ENCODE measurements around the gene CST3.
"Not testable (repeated sequence)": the region's sequence is repeated elsewhere in the genome, so short reads cannot be mapped to it uniquely, and the experiment has no call there.

Gene CST3

GRCh38 chr20:23637282-23638221, at the start of gene CST3:
CST3 (minus strand) TSS chr20:23637955; CDS start chr20:23637862, 93 bp downstream.
- Histone ChIP-seq H3K27ac (peak within 1 kb of the TSS; percentile 84 to 98 (median 95)), H3K4me3 (peak within 1 kb of the TSS; percentile 77 to 95 (median 86))

GRCh38 chr20:23686046-23686750, 48.4 kb upstream of the CST3 start:
- H3K4me3 ChIP-seq: no peak overlapping the region
- H3K27ac ChIP-seq: no peak overlapping the region

- not testable (repeated sequence) for H3K27ac ChIP-seq, H3K4me3 ChIP-seq
Measured at GRCh38 chr20:23685529-23685896, 47.8 kb upstream of the CST3 start.

GRCh38 chr20:23684261-23684660, 46.5 kb upstream of the CST3 start:
- Histone ChIP-seq H3K4me3 (no peak overlapping the region), H3K27ac (no peak overlapping the region)

GRCh38 chr20:23683807-23684206, 46.1 kb upstream of the CST3 start:
- Histone ChIP-seq H3K27ac (no peak overlapping the region), H3K4me3 (no peak overlapping the region)

GRCh38 chr20:23683281-23683680, 45.5 kb upstream of the CST3 start:
- no peak overlapping the region for H3K4me3 ChIP-seq
- H3K27ac ChIP-seq: no peak overlapping the region

GRCh38 chr20:23680146-23680545, 42.4 kb upstream of the CST3 start:
- Histone ChIP-seq H3K27ac (no peak overlapping the region), H3K4me3 (no peak overlapping the region)

GRCh38 chr20:23679133-23680092, 41.7 kb upstream of the CST3 start:
- no peak overlapping the region for H3K27ac ChIP-seq

GRCh38 chr20:23673209-23673608, 35.5 kb upstream of the CST3 start:
- Histone ChIP-seq H3K4me3 (no peak overlapping the region), H3K27ac (no peak overlapping the region)

More at GRCh38 chr20:23679133-23680092, 41.7 kb upstream of the CST3 start:
- no peak overlapping the region for H3K4me3 ChIP-seq

- H3K27ac ChIP-seq: no peak overlapping the region
- H3K4me3 ChIP-seq: no peak overlapping the region
Measured at GRCh38 chr20:23672158-23672557, 34.4 kb upstream of the CST3 start.

GRCh38 chr20:23671479-23671878, 33.7 kb upstream of the CST3 start:
- Histone ChIP-seq H3K27ac (no peak overlapping the region), H3K4me3 (no peak overlapping the region)

- Histone ChIP-seq H3K27ac (no peak overlapping the region), H3K4me3 (no peak overlapping the region)
Measured at GRCh38 chr20:23670361-23670760, 32.6 kb upstream of the CST3 start.

GRCh38 chr20:23669866-23670265, 32.1 kb upstream of the CST3 start:
- Histone ChIP-seq H3K4me3 (no peak overlapping the region), H3K27ac (no peak overlapping the region)

- no peak overlapping the region for H3K4me3 ChIP-seq
- no peak overlapping the region for H3K27ac ChIP-seq
Measured at GRCh38 chr20:23669327-23669726, 31.6 kb upstream of the CST3 start.

- H3K27ac ChIP-seq: no peak overlapping the region
- H3K4me3 ChIP-seq: no peak overlapping the region
Measured at GRCh38 chr20:23668477-23668951, 30.8 kb upstream of the CST3 start.

- H3K4me3 ChIP-seq: no peak overlapping the region
- H3K27ac ChIP-seq: no peak overlapping the region
Measured at GRCh38 chr20:23667666-23668065, 29.9 kb upstream of the CST3 start.

- Histone ChIP-seq H3K27ac (no peak overlapping the region), H3K4me3 (no peak overlapping the region)
Measured at GRCh38 chr20:23666698-23667097, 28.9 kb upstream of the CST3 start.

GRCh38 chr20:23666189-23666588, 28.4 kb upstream of the CST3 start:
- Histone ChIP-seq H3K27ac (no peak overlapping the region), H3K4me3 (no peak overlapping the region)

- no peak overlapping the region for H3K4me3 ChIP-seq
- no peak overlapping the region for H3K27ac ChIP-seq
Measured at GRCh38 chr20:23664954-23665353, 27.2 kb upstream of the CST3 start.

- not testable (repeated sequence) for H3K4me3 ChIP-seq, H3K27ac ChIP-seq
Measured at GRCh38 chr20:23664046-23664445, 26.3 kb upstream of the CST3 start.
